Prostate gland (tissue), 2 donors: ENCODE data around the gene MIPOL1.

Source experiments
- POLR2A ChIP-seq: fragments of 450-650 bp; IDR thresholded peaks from one replicate; pipeline ENCODE4 v1.6.1; 2016; ENCODE audit warnings: antibody characterized with exemption, mild to moderate bottlenecking
- POLR2AphosphoS5 ChIP-seq: sonication (generic); formaldehyde crosslinking; IDR thresholded peaks from one replicate; pipeline ENCODE4 v1.6.1; 2017; ENCODE audit warnings: antibody characterized with exemption
- TF ChIP-seq, protein P1 (sequence below), 4 experiments: fragments of 200-600 bp in 2 of 4; fragments of 450-650 bp in 2 of 4; sonication (generic) in 2 of 4; IDR thresholded peaks; 1 replicate in 3 of 4; 2 replicates in 1 of 4; pipeline ENCODE4 v1.5.1; 2016 to 2019; ENCODE audit warnings: antibody characterized with exemption in 4 of 4, mild to moderate bottlenecking in 2 of 4, moderate library complexity in 2 of 4

GRCh38 chr14:37453985-37454384, 256.2 kb downstream of the MIPOL1 start:
- TF ChIP-seq, protein P1, sequence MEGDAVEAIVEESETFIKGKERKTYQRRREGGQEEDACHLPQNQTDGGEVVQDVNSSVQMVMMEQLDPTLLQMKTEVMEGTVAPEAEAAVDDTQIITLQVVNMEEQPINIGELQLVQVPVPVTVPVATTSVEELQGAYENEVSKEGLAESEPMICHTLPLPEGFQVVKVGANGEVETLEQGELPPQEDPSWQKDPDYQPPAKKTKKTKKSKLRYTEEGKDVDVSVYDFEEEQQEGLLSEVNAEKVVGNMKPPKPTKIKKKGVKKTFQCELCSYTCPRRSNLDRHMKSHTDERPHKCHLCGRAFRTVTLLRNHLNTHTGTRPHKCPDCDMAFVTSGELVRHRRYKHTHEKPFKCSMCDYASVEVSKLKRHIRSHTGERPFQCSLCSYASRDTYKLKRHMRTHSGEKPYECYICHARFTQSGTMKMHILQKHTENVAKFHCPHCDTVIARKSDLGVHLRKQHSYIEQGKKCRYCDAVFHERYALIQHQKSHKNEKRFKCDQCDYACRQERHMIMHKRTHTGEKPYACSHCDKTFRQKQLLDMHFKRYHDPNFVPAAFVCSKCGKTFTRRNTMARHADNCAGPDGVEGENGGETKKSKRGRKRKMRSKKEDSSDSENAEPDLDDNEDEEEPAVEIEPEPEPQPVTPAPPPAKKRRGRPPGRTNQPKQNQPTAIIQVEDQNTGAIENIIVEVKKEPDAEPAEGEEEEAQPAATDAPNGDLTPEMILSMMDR (IDR thresholded peaks at IDR 0.05), result no peak
- TF ChIP-seq POLR2AphosphoS5 (no peak), POLR2A (no peak)
